ENCODE results near the gene ROMO1.

Gene ROMO1

DNA sequence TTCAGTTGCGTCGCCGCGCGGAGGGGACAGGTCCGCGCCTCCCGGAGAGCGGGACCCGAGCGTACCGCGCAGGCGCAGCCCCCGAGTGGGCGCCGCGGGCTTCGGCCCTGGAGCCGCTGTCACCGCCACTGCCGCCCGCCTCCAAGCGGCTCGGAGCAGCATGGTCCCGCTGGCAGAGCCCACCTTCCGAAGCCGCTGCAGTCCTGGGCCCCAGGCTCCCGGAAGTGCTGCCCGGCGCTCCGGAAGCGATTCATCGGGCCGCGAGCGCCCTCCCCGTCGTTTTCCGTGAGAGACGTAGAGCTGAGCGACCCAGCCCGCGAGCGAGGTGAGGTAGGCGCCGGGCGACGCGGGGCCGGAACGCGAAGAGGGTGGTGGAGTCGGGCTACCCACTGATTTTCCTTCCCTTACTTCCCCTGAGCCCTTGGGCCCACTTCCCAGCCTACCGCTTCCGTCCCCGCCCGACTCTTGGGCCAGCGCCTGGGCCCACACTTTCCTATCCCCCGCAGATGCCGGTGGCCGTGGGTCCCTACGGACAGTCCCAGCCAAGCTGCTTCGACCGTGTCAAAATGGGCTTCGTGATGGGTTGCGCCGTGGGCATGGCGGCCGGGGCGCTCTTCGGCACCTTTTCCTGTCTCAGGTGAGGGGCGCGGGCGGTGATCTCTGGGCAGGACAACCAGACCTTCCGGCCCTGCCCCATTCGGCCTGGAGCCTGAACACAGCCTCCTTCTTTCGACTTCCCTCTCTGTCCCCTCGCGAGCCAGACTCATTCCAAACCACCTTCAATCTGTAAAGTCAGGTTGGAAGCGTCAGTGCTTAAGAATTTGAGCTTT lies at the start of gene ROMO1, which contains the start of gene NFS1:
Gene ROMO1, plus strand, starts transcription at position 279 of the 830 bp plus-strand sequence. Its CDS starts 228 bp downstream, at position 507.
Gene NFS1, minus strand, starts transcription at position 226 of the 830 bp plus-strand sequence. Its CDS starts 64 bp downstream, at position 162.
- peak; percentile 87 for DNase-seq

DNA sequence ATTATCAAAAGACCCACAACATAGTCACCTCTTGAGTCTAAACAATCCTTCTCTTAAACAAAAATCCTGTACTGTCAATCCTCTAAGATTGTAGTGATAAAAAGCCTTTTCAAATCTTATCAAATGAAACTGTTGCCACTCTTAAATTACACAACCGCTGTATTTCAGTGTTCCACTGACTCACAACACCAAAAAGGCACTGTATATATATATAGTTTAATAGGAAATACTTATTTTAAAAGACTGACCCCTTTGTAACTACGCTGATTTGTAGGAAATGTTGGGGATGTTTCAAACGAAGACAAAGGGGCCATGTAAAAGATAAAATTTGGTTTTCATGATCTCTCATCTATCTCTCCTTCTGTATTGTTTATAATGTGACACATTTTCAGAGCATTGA lies 48.6 kb upstream of the ROMO1 start:
- DNase-seq, result no peak

DNA sequence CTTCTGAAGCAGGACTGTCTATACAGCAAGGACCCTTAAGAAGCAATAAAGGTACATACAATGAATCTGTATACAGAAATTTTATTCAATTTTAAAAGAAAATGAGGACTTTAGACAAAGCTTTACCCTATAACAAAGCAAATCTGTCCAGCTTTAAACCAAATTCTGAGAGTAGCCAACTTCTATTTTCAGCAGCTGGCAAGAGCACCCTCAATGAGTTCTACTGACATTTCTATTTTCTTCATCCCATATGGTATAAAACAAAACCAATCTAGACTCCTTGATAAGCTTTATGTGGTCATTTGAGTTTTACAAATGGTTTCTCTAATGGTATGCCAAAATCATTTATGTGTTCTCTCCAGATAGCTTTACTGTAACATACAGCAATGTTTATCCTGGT lies 47.2 kb upstream of the ROMO1 start:
- DNase-seq, result no peak

DNA sequence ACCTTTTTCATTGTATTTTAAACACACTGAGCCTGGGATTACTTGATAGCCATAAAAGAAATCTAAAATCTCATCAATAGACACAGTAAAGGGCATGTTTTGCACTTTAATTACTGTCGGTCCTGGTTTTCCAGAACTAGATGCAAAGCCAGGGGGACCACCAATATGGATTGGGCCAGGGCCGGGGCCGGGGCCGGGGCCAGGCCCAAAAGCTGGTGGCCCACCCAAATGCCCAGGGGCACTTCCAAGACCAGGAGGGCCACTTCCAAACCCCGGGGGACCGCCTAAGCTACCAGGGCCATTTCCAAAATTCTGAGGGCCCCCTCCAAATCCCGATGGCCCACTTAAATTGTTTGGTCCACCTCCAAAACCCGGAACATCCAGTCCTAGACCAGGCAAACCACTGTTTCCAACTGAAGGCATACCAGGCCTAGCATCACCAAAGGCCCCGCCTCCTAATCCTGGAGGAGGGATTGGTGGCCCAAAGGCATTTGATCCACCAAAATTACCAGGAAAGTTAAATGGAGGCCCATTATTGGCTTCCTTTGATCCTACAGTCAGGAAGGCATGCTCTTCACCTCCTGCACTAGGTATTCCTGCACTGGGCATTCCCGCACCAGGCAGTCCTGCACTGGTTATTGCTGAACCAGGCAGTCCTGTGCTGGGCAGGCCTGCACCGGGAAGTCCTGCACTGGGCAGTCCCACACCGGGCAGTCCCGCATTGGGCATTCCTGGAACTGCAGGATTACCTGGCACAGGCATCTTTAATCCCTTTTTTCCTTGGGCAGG lies 46.4 kb upstream of the ROMO1 start:
- no peak for DNase-seq

DNA sequence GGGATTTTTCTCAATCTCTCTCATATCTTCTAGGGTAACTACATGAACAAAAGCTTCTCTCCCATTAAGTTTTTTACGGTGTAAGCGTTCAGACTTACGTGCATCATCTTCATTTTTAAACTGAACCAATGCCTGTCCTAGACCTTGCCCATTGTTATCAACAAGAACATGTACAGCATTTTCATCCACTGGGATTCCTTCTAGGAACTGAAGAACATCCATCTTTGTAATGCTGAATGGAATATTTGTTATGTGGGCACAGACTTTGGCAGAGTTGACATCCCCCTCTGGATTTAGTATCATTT lies 45.8 kb upstream of the ROMO1 start:
- DNase-seq, result no peak

DNA sequence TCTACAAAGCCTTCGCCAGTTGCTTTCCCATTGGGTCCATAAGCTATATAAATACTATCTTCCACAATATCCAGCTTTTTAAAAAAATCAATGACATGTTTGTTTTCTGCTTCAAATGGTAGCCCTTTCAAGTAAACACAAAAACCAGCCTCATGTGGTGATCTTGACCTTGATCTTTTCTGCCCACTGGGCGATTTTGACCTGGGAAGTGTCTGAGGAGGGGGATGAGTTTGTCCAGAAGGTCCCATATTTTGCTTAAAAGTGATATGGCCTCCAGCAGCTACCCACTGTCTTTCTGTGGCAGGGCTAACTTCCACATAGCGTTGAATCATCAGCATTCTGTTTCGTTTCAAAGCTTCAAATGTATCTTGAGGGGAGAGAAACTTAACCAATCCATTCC lies 45.3 kb upstream of the ROMO1 start:
- no peak for DNase-seq

DNA sequence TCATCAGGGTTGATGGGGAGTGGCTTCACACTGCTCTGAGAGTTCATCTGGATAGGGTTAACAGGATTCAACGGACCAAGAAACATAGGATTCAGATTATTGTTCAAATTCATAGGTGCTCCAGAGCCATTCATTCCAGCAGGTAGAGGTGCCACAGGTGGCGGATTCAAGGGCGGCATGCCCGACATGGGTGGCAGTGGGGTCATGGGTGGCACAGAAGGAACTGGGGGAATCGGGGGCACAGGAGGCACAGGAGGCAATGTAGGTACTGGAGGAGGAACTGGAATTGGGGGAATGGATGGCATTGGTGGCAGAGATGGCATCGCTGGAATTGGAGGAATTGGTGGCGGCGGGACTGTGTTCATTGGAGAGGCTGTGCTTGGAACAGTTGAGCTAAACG lies 44.8 kb upstream of the ROMO1 start:
- no peak for DNase-seq

DNA sequence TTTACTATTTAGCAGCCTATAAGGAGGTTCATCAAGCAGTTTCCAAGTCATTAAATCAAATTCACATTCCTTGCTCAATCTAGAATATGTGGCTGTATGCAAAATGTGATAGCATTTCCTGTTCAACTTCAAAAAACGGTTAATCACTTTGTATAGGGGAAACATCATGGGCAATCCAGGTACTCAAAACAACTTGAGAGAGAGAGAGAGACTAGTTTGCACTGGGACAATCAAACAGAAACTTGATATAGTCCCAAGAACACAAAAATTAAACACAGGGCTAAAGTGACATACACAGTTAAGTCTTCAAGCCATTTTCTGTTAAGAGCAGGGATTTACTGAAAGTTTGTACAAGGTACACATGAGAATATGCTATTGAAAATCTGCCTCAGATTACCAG lies 41.9 kb upstream of the ROMO1 start:
- no peak for DNase-seq

DNA sequence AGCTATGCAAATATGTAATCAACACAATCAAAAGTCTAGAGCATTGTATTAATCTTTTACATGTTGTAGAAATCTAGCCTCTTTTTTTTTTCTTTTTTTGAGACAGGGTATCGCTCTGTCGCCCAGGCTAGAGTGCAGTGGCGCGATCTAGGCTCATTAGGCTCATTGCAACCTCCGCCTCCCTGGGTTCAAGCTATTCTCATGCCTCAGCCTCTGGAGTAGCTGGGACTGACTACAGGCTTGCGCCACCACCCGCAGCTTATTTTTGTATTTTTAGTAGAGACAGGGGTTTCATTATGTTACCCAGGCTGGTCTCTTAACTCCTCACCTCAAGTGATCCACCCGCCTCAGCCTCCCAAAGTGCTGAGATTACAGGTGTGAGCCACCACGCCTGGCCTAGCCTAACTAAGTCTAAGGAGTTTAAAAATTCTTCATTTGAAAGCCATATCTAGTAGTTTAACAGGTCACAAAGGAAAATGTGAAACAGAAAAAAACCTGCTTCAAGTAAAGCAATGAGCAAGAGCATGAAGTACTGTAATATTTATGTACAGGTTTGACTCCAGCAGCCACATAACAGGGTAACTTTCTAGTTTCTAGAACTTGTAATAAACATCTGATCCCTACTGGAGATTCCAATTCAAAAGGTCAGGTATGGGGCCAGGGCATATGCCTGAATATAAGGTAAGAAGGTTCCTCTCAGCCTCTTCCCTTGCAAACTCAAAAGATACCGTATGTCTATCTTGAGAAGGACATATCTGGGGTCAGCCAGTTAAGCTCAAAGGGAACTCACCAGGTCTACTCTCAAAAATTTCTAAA lies 38.9 kb upstream of the ROMO1 start:
- no peak for DNase-seq

DNA sequence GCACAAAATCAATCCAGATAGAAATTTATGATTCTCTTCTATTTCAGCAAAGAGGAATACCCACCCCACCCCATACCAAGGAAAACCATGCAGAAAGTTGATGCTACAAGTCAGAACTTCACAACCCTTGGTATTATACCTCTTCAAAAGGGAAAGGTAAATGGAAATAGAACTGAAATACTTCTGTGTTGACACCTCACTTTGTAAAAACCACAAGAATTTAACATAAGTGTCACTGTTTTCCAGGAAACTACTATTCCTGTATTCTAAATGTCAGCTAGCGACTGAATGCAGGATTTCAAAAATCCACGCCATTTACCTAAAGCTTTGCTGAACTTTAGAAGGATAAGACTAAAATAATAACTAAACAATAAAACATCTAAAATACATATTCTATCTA lies 38.2 kb upstream of the ROMO1 start:
- DNase-seq, result no peak

DNA sequence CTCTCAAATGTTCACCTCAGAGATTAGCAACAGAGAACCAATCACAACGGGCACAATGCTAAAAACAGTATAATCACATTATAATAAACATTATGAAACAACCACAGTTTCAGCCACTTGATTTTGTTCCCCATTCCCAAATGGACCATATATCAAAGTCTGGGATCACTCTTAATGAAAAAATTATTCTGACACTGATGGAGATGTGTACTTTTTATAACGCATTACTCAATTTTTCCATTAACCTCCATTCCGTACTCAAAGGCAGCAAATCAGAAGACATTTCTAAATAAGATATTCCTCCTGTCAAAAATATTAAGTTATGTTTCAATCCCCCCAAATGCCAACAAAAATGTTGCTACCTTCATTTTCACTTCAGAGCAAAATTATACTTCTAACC lies 37.3 kb upstream of the ROMO1 start:
- DNase-seq, result no peak

DNA sequence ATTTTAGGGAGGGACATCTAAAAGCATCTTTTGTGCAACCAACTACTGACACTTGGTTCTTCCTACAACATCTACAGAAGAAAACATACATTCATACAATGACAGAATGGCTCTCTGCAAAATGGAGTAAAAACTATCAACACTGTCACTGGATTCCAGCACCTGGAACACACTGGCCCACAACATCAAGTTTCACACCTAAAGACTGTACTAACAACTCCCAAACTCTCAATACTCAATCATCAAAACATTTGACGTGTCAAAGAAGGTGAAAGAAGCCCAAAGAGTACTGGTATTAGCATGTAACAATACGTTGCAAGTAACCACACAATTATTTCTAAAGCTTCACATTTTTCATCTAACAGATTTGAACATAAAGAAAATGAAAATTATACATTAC lies 36.7 kb upstream of the ROMO1 start:
- no peak for DNase-seq

DNA sequence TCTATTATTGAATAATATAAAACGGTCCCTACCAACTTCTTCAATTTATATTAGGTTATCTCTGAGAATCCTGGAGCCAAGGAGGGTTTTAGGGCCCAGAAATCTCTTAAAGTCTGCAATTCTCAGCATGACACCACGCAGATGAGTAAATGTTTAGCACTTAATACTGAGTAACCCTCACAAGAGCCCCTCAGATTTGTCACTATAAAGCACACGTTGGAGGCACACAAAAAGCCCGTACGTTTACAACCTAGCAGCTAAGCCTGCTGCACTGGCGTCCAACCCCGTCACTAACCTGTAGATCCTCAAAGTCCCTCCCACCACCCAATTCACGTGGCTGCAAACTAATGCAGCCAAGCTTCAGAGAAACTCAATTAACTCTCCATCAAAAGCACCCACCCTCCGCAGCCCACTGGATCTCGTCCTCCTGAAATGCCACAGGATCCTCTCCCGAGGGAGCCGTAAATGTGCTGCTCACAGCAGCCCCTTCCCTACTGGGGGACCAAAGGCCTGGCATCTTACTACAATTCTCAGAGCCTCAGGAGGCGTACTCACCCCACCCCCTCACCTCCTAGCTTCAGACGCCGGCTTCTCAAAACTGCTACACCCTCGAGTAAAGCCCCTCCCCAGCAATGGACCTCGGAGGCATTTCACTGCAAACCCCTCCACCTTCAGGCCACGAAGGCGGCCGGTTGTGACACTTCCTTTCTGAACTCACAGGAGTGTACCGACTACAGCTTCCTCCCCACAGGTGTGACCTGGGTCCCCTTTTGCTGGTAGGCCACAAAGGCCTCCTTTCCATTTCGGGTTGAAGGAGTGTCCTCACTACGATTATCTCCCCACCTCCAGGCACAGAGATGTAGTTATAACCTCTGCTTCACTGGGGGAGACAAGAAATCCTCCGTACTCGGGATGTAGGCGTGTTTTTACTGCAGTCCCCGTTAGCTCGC lies 35.4 kb upstream of the ROMO1 start:
- DNase-seq, result peak; percentile 31

DNA sequence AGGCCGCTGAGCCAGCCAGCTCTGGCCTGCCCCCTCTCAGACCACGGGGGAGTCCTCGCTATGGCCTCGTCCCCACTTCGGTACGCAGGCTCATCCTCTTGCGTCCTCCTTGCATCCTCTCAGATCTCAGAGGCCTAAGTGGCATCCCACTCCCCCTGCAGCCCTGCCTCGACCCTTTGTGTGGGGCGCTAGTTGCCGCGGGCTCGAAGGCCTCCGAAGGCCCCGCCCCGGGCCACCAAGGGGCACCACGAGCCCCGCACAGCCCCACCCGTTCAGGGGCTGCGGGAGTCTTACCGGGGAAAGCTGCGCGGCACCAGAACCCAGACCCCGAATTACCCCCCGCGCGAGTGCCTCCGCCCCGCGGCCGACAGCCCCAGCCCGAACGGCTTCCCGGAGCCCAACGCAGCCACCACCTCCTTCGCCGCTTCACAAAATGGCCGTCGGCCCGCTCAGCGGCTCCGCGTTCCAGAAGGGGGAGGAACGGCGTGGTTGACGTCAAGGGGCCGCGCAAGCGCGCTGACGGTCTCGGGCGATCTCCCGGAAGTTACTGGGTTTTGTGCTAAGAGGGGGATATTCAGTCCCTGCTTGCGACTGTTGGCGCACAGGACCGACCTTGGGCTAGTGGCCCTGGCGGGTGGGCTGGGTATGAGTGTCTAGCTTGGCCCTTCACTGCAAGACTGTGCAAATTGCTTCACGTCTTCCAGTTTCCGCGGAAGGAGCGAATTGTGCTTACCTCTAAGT lies 34.6 kb upstream of the ROMO1 start, which contains the start of the genes CPNE1 and RBM12:
Gene CPNE1, minus strand, starts transcription at position 435 of the 741 bp plus-strand sequence. CDS start 31,977 bp downstream, outside the sequence.
Gene RBM12, minus strand, starts transcription at position 435 of the 741 bp plus-strand sequence. CDS start 9,578 bp downstream, outside the sequence.
- DNase-seq, result peak; percentile 93

DNA sequence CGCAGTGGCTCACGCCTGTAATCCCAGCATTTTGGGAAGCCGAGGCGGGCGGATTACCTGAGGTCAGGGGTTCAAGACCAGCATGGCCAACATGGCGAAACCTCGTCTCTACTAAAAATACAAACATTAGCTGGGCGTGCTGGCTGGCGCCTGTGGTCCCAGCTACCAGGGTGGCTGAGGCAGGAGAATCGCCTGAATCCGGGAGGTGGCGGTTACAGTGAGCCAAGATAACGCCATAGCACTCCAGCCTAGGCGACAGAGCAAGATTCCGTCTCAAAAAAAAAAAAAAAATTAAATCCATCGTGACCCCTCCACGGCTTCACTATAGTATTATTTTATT lies 33.3 kb upstream of the ROMO1 start:
- no peak for DNase-seq

DNA sequence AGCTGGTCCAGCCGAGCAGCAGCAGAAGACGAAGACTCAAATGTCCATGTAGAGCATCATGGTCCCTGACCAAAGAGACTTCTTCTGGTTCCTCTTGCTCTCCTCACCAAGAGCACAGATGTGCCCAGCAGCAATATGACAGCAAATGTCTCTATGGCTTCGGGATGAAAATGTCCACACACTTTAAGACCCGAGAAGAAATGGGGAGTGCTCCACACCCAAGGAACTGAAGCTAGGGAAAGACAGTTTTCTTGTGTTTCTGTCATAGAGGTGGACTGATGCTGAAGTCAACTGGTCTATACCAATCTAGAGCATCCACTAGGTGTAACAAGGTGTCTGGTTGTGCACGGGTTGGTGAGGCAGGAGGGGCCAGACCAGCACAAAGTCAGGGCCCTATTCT lies 30.0 kb upstream of the ROMO1 start:
- no peak for DNase-seq

DNA sequence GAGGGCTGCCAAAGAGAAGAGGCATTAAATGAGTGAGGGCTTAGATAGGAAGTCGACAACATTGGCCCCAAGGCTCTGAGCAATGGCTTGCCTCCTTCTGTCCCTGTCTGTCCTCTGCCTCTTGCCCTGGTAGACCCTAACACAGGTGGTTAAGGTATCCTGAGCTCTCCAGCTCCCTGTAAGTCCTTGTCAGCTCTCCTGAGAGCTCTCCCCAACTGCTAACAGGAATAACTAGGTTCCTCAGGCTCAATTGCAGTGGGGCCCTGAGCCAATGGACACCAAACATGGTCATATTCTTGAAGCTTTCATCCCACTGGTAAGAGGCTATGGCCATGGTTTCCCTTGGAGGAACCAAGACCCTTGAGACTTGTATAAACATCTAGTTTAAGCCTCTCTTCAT lies 29.5 kb upstream of the ROMO1 start:
- no peak for DNase-seq

DNA sequence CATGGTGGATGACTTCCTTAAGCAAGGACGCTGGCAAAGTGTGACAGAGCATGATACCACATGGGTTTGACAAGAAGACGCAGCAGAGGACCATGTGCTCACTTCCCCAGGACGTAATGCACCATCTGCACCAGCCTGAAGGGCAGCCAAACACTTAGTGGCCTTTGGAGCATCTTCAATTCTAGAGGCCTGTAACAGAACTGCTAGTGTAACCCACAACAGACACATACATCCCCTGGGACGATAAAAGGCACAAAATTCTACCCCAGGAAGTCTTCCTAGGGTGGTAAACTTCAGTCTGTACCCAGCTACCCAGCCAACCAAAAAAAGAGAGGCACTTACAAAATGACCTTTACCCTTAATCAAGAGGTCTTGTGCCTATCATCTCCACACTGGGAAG lies 25.3 kb upstream of the ROMO1 start:
- DNase-seq, result no peak

DNA sequence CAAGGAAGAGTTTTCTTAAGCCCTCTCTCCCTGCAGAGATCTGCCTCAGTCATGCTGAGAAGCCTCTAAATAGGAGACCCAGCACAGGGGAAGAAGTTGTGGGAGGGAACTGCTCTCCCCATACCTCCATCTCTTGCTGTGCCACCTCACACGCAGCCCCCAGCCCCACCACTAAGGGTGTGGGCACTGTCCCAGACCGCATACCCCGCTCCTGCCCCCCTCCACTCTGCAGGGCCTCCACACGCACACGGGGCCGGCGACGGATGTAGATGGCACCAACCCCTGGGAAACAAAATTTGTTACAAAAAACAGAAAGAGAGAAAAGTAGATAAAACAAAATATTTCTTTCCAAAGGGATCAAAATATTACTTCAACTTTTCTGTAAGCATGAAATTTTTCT lies 24.3 kb upstream of the ROMO1 start:
- DNase-seq, result no peak

DNA sequence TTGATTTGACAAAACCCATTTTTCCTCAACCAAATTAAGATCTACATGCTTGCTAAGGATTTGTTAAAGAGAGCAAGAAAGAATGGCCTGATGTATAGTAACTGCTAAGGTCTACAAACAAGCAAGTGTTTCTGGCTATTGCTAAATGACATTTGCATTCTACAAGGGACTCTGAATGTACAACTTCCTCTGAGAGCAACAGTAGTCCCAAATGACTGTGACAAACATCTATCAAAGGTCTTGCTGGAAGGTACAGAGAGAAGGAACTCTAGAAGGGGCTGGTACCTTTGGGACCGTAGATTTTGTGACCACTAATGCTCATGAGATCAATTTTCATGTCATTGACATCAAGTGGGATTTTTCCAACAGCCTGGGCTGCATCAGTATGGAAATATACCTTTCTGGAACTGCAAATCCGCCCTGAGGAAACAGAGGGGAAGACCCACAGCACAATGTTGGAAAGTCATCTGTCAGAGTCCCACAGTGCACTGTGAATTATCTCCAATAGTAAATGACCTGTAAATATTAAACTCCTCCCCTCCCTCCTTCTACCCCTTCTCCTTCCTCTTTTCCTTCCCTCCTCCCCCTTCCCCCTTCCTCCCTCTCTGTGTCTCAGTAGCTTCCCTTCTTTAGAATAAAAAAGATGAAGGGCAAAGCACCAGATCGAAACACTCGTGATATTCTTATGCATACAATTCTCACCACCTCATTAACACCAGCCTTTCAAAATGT lies 18.6 kb upstream of the ROMO1 start:
- DNase-seq, result no peak

DNA sequence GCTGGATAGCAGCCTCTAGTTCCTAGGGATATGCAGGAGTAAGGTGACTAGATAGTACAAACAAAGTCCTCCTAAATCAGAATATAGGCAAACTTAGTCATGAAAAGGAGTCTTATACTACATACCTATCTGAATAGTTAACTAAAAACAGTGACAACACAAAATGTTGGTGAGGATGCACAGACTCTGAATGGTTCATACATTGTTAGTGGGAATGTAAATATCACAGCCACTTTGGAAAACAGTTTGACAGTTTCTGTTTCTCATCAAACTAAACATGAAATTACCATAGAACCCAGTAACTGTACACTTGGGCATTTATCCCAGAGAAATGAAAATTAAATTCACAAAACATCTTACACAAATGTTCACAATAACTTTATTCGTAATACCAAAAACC lies 17.2 kb upstream of the ROMO1 start:
- no peak for DNase-seq
